Spinal cord (tissue), 10 donors: Measurements from ENCODE around the gene PITPNC1. TPM values are rescaled to one million over a fixed set of nuclear protein-coding genes. Genes with fewer than 3 reads are reported as not detected.
A peak's percentile ranks its signal among the peaks of the same experiment; 100 is the strongest.

Experiments
- DNase-seq, 6 donors: peaks; one replicate each; pipeline versions ENCODE4 v3.0.0 to v3.0.0-alpha.2; 2013 to 2015; ENCODE audit warnings: low spot score in 6 of 6, low read depth in 4 of 6
- H3K27ac ChIP-seq: one replicate; pipeline ENCODE4 v1.5.1; 2013; ENCODE audit warnings: low read depth, low read length, control low read depth
- H3K27me3 ChIP-seq: one replicate; pipeline ENCODE4 v1.6.1; 2013; ENCODE audit warnings: low read length; ENCODE audit not compliant: control insufficient read depth, insufficient read depth
- H3K36me3 ChIP-seq: one replicate; pipeline ENCODE4 v1.6.1; 2013; ENCODE audit warnings: low read length; ENCODE audit not compliant: control insufficient read depth, insufficient read depth
- H3K4me1 ChIP-seq: one replicate; pipeline ENCODE4 v1.6.1; 2013; ENCODE audit warnings: low read length; ENCODE audit not compliant: control insufficient read depth, insufficient read depth
- H3K4me3 ChIP-seq: one replicate; pipeline ENCODE4 v1.5.1; 2013; ENCODE audit warnings: low read depth, low read length, control low read depth
- H3K9me3 ChIP-seq: one replicate; pipeline ENCODE4 v1.6.1; 2013; ENCODE audit warnings: low read length; ENCODE audit not compliant: control insufficient read depth, insufficient read depth
- WGBS: methylation state at CpG from one replicate; pipeline ENCODE4 v1.1.5; 2013; ENCODE audit warnings: missing lambda C conversion rate; ENCODE audit not compliant: insufficient coverage; 5-methylcytosine and 5-hydroxymethylcytosine counted together
- polyA plus RNA-seq, 2 donors: library from polyadenylated mRNA; unstranded; fragments of 120-200 nt; gene quantifications; one replicate each; pipeline ENCODE4 v1.2.1, GENCODE V29; 2013; ENCODE audit not compliant: insufficient read length in 2 of 2
- total RNA-seq, 2 donors: library from RNA; depleted of rRNA in 1 of 2; stranded (reverse); fragments of 120-200 nt in 1 of 2; fragments of >200 nt in 1 of 2; gene quantifications; one replicate each; pipeline versions ENCODE4 v1.2.3 to v1.2.4, GENCODE V29; 2013 to 2014
- donor health status: healthy.

Gene PITPNC1
- total and polyA plus RNA-seq, 4 donors, result 34.5 to 71.1 (median 60.8) TPM

DNA sequence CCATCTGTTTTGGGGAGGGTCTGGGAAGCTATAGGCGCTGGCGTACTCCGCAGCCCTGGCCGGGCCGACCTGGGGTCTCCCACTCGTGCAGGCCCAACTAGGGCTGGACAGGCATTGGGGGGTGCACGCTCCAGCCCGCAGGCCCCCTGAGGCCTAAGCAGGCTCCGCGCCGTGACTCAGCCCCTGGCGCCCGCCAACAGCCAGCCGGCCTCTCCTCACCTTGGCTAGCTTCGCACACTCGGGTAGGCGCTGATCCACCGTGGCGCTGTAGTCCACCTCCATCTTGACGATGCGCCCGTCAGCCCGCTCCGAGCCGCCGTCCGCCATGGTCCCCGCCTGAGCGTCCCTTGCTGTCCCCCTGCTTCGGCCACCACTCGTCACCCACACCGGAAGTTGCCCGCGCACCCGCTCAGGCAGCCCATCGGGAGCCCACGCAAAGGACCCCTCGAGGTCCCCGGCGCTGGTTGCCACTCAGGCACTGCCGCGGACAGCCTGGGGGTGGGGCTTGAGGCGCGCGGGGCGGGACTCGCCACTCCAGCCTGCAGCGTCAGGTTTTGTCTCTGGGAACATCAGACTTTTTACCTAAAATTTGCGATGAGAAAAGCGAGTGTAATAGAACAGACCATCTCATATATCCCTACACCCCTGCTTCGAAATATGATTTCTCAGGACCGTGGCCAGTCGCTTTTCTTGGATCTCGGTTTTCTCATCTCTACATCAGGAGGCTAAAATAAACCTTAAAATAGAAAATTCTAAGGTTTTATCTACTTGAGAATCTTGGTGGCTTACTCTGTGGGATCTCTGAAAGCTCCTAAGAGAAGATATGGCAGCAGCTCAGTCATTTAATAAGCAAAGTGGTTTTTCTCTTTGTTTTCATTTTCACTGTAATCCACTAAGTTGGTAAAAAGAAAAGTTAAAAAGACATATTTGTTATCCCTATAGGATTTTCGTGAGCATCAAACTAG lies 10.6 kb upstream of the PITPNC1 start, which contains the start of gene PSMD12:
Gene PSMD12, minus strand, starts transcription at position 385 of the 965 bp plus-strand sequence. Its CDS starts 58 bp downstream, at position 327.
- H3K4me1 ChIP-seq, result peaks cover 12% of the 10 kb centered on the region
- no peaks in the 10 kb centered on the region for H3K9me3 ChIP-seq
- peak within 1 kb of the TSS; percentile 98 for H3K4me3 ChIP-seq
- WGBS, result under 1% methylated on average over 45 of the region's 55 CpGs
- H3K27ac ChIP-seq, result peak within 1 kb of the TSS; percentile 88
- peaks cover 6% of the 10 kb centered on the region for H3K36me3 ChIP-seq
- H3K27me3 ChIP-seq, result no peaks in the 10 kb centered on the region
- DNase-seq, result peak; percentile 76 to 98 (median 92)

DNA sequence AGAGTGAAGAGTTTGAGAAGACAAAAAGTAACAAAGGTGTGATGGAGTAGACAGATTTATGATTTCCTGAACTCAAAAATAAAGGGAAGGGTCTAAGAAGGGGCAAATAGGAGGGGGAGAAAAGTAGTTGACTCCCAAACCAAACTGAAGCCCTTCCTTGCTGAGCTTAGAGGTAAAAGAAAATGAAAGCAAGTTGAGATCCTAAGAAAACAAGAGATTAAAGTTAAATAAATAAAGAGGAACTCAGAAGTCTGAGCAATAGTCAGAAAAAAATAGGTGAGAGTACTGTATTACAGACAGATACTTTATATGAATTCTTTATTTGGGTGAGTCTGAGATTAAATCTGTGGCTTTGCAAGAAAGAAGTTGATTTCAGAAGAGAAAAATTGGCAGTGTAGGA lies 7.4 kb upstream of the PITPNC1 start:
- no peak for DNase-seq
- H3K27ac ChIP-seq, result no peak overlapping the region
- H3K27me3 ChIP-seq, result no peaks in the 10 kb centered on the region
- H3K36me3 ChIP-seq, result peaks cover 5% of the 10 kb centered on the region
- H3K9me3 ChIP-seq, result no peaks in the 10 kb centered on the region
- no peak overlapping the region for H3K4me3 ChIP-seq
- H3K4me1 ChIP-seq, result peaks cover 12% of the 10 kb centered on the region

DNA sequence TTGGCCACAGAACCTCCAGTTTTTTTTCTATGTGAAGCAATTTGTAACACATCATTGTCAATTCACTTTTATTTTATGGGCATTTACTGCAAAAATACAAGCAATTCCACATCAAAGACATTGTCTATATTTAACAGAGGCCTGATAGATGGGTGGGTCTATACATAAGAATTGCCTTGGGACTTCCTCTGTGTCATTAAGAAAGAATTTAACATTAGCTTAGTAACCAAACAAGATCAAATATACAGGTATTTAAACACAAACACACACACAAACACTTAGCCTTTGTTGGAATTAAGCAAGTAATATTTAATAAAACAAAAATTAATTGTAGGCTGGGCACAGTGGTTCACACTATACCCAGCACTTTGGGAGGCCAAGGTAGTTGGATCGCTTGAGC lies 4.3 kb upstream of the PITPNC1 start:
- no peak overlapping the region for H3K27ac ChIP-seq
- peaks cover 23% of the 10 kb centered on the region for H3K4me1 ChIP-seq
- no peak for DNase-seq
- H3K4me3 ChIP-seq, result no peak overlapping the region
- H3K27me3 ChIP-seq, result no peaks in the 10 kb centered on the region
- WGBS, result no CpG with 5 or more reads among the region's 1 CpG
- H3K9me3 ChIP-seq, result no peaks in the 10 kb centered on the region
- H3K36me3 ChIP-seq, result no peaks in the 10 kb centered on the region

DNA sequence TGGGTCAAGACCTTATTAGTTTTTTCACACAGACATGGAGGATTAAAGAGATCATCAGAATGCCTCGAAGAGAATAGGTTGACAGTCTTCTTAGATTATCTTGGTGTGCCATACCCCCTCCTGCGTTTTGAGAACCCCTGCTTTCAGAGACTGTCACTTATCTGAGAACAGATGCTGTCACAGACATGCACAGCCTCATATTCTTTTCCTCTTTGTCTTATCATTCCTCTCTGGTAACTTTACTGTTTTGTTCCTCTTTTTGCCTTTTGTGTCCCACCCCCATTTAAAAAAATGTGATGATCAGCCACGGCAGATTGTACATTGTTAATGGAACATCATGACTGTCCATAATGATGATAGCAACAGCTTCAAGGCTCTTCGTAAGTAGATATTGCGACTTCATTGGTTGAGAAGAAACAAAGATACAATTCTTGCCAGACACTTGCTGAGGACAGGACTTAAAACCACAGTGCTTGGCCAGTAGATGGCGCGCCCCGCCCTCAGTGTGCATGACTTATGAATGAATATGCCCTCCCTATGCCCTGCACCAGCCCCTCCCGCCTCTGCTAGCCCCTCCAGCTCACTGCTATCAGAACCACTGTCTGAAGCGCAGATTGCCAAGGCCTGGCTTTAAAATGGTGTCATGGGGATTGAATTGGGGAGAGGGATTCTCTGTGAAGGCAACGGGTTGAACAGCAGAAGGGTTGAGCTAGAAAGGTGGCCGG lies 2.6 kb upstream of the PITPNC1 start:
- Histone ChIP-seq H3K27ac (no peak overlapping the region), H3K4me3 (no peak overlapping the region), H3K4me1 (peaks cover 23% of the 10 kb centered on the region), H3K36me3 (no peaks in the 10 kb centered on the region), H3K9me3 (no peaks in the 10 kb centered on the region), H3K27me3 (no peaks in the 10 kb centered on the region)
- DNase-seq, result peak in 5 of 6 donors; percentile 63 to 97 (median 75)
- 14% methylated on average over 10 of the region's 12 CpGs for WGBS

DNA sequence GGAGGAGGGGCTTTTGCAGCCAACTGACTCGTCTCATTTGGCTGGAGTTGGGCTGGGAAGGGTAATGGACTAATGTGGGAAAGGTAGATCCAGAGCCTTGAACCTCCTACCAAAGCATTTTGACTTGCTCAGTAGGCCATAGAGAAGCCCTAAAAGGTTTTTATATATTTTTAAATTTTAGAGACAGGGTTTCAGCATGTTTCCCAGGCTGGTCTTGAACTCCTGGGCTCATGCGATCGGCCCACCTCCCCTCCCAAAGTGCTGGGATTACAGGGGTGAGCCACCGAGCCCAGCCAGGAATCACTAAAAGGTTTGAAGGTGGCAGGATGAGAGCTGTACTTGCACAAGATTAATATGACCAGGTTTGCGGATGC lies 2.0 kb upstream of the PITPNC1 start:
- 56% methylated on average over 2 of the region's 5 CpGs for WGBS
- no peaks in the 10 kb centered on the region for H3K9me3 ChIP-seq
- H3K27ac ChIP-seq, result no peak overlapping the region
- H3K36me3 ChIP-seq, result no peaks in the 10 kb centered on the region
- no peak overlapping the region for H3K4me3 ChIP-seq
- DNase-seq, result no peak
- no peaks in the 10 kb centered on the region for H3K27me3 ChIP-seq
- H3K4me1 ChIP-seq, result peaks cover 25% of the 10 kb centered on the region

DNA sequence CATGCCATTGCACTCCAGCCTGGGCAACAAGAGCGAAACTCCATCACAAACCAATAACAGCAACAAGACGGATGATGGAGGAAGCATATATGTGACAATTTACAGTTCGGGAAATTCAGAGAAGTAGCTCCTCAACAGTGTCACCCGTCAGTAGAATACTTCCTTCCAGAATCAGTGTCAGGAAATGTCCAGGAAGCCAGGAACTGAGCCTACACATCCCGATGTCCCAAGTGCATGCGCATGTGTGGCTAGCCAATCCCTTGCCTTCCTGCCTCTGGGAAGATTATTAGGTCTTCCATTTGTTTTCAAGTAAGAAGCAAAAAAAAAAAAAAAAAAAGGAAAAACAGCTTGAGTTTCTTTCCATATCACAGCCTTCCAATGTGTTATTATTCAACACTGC lies 1.4 kb upstream of the PITPNC1 start:
- Histone ChIP-seq H3K36me3 (no peaks in the 10 kb centered on the region), H3K27ac (no peak overlapping the region), H3K4me1 (peaks cover 27% of the 10 kb centered on the region), H3K27me3 (no peaks in the 10 kb centered on the region), H3K4me3 (no peak overlapping the region), H3K9me3 (no peaks in the 10 kb centered on the region)
- 81% methylated on average over 3 of the region's 6 CpGs for WGBS
- DNase-seq, result peak in 1 of 6 donors; percentile 30

DNA sequence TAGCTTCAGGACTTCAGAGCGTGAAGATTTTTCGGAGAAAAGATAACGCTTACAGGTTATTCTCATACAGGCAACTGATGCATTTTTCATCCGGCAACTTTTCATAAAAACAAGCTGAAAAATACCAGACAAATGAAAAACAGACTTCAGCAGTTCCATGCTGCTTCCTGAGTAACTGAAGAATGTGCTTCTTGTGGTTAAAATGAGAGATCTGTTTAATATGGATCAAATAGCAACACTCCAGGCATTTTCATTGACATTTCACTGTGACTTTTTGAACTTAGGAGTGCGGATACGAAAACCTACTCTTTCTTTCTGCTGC lies 705 bp upstream of the PITPNC1 start:
- H3K4me3 ChIP-seq, result peak overlapping the region; percentile 91
- peaks cover under 1% of the 10 kb centered on the region for H3K36me3 ChIP-seq
- 33% methylated on average over 5 of the region's 6 CpGs for WGBS
- H3K27me3 ChIP-seq, result no peaks in the 10 kb centered on the region
- H3K4me1 ChIP-seq, result peaks cover 29% of the 10 kb centered on the region
- H3K27ac ChIP-seq, result peak overlapping the region; percentile 98
- no peaks in the 10 kb centered on the region for H3K9me3 ChIP-seq
- DNase-seq, result peak in 1 of 6 donors; percentile 26

DNA sequence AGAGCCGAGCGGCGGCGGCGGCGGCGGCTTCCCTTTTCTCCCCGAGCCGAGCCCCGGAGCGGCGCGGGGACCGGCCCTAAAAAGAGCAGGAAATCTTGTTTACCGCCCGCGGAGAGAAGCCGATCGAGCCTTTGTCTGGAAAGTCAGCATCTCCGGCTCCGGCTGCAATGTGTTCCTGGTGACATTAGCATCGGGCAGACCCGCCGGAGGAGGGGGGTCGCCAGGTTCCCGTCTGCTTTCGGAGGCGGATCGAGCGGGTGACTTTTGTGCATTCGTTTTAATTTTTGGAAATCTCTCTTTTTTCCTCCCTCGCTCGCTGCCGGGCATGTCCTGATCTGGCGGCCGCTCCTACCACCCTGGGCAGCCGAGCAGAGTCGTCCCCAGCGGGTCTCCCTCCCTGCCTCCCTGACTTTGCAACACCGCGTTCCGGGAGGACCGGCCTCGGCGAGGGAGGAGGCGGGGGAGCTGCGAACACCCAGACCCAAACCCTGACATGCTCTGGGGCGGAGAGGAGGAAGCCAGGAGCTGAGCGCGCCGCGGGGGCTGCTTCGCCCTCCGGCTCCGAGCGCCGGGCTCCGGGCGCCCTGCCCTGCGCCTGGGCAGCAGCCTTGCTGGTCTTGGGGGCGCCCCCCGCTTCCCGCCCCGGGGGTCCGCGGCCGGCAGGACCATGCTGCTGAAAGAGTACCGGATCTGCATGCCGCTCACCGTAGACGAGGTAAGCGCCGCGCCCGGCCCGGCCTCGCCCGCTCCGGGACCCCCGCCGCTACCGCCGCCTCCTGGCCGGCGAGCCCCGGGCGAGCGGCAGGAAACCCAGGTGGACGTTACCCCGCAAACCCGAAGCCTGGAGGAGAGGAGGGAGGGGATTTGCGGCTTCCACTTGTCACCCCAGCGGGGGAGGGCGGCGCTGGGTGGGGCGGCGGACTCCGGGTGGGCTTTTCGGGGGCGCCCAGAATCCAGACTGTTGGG lies 690 bp downstream of the PITPNC1 start:
- H3K27ac ChIP-seq, result peak overlapping the region; percentile 98
- under 1% methylated on average over 91 of the region's 100 CpGs for WGBS
- peaks cover 33% of the 10 kb centered on the region for H3K4me1 ChIP-seq
- no peaks in the 10 kb centered on the region for H3K27me3 ChIP-seq
- H3K9me3 ChIP-seq, result no peaks in the 10 kb centered on the region
- peak in 2 of 6 donors; percentile 69 to 74 for DNase-seq
- H3K36me3 ChIP-seq, result peaks cover 4% of the 10 kb centered on the region
- H3K4me3 ChIP-seq, result peak overlapping the region; percentile 91
